SK-N-MC (cell line): Measurements from ENCODE around the gene LARGE1.

Experiments
- FOXP2 ChIP-seq: optimal IDR thresholded peaks from 2 replicates; pipeline ENCODE3; 2011; ENCODE audit warnings: mild to moderate bottlenecking, moderate library complexity; ENCODE audit not compliant: insufficient read depth; ENCODE audit errors: extremely low read length, control extremely low read depth
- POLR2AphosphoS5 ChIP-seq: IDR thresholded peaks from 2 replicates; pipeline ENCODE4 v1.6.1; 2012; ENCODE audit warnings: mild to moderate bottlenecking, low read depth, low read length, borderline replicate concordance

DNA sequence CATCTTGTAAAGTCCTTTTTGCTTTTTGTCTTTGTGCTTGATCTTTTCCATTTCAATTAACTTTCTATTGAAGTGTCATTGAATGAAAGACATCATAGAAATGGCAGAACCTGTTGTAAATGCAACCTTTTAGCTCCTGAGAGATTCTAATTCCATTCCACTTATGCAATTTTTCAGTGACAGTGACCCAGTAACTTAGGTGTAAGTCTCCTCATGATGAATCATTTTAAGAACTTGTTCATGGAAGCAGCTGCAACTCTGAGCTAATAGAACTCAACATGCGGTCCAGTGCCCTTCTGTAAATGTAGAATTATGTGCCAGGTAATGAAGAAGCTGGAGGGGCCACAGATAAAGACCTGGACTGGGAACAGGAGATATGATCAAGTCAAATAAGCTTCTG, 463.8 kb downstream of the LARGE1 start:
- no peak for TF ChIP-seq FOXP2
- TF ChIP-seq POLR2AphosphoS5 = no peak
